Esophagus mucosa (tissue), 1 donor: Measurements from ENCODE around the gene SPIB. TPM values are rescaled to one million over a fixed set of nuclear protein-coding genes. Genes with fewer than 3 reads are reported as not detected.
A peak's percentile ranks its signal among the peaks of the same experiment; 100 is the strongest.

Source experiments
- ATAC-seq: fragments of 200-7000 bp; cut with Tn5 transposase; one replicate; pipeline ENCODE4 v1.9.1; 2020
- total RNA-seq: library from RNA; stranded (reverse); gene quantifications from one replicate; pipeline ENCODE4 v1.2.4, GENCODE V29; 2023
- donor health status: DM: yes; HTN: yes; CAD: no.

The SPIB gene
- total RNA-seq, 1 donor from 2014 or later = 0.44 TPM

DNA sequence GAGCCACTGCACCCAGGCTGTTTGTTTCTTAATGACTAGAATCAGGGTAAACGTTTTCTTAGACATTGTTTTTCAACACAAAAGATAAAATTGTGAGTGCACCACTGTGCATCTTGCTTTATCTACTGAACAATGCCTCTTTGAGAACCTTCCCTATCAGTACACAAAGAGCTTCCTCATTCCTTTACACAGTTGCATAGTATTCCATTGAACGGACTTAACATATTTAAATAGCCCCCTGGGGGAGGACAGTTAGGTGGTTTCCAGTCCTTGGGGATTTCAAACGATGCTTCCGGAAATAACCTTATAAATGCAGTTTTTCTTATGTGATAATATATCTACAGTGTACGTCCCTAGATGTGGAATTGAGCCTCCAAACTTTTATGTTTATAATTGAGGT, 26.0 kb upstream of the SPIB start:
- no peak for ATAC-seq

DNA sequence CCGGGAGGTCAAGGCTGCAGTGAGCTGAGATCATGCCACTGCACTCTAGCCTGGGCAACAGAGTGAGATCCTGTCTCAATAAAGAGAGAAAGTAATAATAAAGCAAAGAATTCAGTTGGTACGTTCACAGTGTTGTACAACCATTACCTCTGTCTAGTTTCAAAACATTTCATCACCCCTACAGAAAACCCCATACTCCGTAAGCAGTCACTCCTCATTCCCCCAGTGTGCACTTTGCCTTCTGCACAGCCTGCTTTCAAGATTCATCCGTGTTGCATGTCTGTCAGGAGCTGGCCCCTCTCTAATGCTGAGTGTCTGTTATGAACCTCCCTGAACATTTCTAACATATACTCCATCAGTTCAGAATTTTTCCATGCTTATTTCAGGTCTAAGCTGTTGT, 25.1 kb upstream of the SPIB start:
- no peak for ATAC-seq

DNA sequence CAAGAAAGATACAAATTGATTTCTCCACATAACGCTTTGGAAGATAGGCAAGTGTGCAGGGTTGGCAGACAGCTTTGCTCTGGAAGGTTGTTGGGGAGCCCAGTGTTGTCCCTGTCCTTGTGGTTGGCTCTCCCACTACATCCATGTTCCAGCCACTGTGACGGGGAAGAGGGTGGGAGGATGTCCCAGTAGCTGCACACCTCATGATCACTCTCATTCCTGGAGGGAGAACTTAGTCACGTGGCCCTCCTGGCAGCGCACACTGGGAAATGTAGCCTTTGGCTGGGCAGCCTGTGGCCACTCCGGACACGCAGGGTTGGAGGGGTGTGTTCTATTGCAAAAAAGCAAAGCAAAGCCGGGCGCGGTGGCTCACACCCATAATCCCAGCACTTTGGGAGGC, 24.7 kb upstream of the SPIB start:
- ATAC-seq = no peak

DNA sequence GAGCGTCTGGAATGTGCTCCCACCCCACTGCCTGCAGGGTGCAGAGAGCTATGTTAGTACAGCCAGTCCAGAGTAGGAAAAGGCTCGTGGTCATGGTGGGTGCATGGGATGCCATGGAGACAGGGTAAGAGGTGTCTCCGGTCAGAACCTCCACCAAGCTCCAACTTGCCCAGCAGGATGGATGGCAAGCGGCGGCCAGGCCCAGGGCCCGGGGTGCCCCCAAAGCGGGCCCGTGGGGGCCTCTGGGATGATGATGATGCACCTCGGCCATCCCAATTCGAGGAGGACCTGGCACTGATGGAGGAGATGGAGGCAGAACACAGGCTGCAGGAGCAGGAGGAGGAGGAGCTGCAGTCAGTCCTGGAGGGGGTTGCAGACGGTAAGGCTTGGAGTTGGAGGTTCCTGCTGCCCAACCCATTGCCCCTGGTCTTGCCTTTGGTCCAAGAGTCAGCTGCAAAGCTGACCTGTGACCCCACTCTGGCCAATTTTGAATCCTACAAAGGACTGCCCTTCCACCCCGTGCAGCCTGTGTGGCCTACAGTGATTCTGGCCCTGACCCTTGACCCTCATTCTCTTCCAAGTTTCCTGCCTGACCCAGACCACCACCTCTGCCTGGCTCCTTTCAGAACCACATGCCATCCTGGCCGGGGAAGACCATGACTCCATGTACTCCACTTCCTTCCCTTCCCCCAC, 19.9 kb upstream of the SPIB start:
- ATAC-seq = no peak

DNA sequence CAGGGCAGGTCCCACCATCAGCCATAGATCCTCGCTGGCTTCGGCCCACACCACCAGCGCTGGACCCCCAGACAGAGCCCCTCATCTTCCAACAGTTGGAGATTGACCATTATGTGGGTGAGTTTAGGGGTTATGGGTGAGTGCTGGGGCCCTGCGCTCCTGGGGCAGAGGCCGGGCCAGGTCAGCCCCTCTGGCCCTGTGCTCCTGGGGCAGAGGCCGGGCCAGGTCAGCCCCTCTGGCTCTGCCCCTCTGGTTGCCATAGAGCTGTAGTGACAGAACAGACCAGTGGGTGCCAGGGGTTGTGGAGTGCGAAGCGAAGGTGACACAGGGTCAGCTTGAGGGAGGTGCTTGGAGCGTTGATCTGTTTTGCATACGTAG, 19.4 kb upstream of the SPIB start:
- peak; percentile 27 for ATAC-seq

DNA sequence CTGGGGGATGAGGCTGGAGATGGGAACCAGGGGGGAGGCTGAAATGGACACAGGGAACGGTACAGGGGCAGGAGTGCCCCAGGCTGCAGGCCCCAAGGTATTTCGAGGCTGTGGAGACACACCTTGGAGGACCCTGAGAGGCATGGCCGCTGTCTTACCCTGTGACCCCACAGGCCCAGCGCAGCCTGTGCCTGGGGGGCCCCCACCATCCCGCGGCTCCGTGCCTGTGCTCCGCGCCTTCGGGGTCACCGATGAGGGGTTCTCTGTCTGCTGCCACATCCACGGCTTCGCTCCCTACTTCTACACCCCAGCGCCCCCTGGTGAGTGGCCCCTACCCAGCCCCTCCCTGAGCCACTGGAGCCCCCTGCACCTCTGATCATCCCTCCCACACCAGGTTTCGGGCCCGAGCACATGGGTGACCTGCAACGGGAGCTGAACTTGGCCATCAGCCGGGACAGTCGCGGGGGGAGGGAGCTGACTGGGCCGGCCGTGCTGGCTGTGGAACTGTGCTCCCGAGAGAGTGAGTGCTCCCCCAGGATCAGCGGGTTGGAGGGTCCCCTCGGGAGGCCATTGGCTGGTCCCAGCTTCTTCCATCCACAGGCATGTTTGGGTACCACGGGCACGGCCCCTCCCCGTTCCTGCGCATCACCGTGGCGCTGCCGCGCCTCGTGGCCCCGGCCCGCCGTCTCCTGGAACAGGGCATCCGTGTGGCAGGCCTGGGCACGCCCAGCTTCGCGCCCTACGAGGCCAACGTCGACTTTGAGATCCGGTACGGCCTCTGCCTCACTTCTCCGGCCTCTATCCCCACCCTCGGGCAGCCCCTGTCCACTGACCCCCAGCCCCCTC, 16.9 kb upstream of the SPIB start:
- no peak for ATAC-seq

DNA sequence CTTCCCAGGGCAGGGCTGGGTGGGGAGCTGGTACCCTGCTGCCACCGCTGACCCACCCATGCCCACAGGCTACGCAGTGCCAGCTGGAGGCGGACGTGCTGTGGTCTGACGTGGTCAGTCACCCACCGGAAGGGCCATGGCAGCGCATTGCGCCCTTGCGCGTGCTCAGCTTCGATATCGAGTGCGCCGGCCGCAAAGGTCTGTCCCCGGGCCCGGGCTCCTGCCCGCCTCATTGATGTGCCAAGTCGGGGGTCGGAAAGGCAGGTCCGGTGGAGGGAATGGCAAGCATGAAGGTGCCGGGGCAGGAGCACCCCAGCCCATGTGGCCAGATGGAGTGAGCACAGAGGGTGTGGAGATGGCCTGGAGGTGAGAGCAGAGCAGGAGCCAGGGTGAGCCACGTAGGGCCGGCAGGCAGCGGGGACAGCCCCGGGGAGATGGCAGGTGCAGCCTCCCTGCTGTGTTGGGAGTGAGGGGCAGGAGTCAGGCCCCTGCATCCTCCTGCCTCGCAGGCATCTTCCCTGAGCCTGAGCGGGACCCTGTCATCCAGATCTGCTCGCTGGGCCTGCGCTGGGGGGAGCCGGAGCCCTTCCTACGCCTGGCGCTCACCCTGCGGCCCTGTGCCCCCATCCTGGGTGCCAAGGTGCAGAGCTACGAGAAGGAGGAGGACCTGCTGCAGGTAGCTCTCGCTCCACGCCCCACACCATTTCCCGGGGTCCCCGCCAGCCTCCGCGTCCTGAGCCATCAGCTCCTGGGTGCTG, 16.0 kb upstream of the SPIB start:
- ATAC-seq = peak; percentile 17

DNA sequence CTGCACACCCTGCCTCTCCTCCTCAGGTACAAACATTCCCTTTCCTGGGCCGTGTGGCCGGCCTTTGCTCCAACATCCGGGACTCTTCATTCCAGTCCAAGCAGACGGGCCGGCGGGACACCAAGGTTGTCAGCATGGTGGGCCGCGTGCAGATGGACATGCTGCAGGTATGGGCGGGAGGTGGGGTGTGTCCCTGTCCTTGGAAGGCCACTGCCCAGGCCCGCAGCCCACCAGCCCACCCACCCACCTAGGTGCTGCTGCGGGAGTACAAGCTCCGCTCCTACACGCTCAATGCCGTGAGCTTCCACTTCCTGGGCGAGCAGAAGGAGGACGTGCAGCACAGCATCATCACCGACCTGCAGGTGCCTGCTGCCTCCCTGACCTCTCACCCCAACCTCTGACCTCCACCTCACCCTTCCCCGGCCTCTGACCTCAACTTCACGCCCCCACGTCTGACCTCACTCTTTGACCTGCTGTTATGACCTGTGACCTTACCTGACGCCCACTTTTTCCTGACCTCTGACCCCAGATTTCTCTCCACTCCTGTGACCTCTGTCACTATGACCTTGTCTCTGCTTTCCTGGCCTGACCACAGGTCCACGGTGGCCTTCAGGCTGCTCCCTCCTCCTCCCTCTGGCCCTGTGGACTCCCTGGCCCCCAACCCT, 12.4 kb upstream of the SPIB start:
- no peak for ATAC-seq

DNA sequence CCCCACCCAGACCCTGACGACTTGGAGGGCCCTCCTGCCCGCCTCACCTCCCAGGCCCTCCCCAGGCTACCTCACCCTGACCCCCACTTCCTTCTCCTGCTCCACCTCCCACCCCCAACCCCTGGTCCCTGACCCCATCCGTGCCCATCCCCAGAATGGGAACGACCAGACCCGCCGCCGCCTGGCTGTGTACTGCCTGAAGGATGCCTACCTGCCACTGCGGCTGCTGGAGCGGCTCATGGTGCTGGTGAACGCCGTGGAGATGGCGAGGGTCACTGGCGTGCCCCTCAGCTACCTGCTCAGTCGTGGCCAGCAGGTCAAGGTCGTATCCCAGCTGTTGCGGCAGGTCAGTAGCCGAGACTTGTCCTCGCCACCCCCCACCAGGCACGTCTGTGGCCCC, 11.9 kb upstream of the SPIB start:
- ATAC-seq = no peak

DNA sequence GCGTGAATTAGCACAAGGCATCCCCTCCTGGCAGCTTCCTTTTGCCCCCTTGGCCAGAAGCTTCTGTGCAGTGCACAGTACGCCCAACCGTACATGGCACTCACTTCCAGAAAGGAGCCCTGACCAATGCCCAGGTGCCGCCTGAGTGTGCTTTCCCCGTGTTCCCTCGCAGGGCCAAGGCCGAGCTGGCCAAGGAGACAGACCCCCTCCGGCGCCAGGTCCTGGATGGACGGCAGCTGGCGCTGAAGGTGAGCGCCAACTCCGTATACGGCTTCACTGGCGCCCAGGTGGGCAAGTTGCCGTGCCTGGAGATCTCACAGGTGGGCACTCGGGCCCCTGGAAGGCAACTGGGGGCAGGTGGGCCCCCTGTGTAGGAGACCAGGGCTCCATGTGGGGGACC, 9.4 kb upstream of the SPIB start:
- no peak for ATAC-seq

DNA sequence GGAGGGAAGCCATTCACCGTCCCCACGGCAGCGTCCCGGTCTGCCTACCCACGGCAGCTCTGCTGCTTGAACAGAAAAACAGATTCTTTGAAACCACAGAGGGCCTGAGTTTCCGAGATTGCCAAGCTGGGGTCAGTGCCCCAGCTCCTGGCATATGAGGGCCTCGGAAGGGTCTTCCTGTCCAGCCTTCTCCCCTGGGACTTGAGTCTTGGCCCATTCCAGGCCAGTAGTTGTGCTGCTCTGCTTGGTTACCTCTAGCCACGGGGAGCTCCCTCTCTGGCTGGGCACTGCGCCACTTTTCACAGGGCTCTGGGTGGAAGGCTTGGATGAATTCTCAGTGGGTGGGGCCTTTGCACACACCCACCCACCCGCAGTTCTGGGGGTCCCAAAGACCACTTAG, 8.6 kb upstream of the SPIB start:
- no peak for ATAC-seq

DNA sequence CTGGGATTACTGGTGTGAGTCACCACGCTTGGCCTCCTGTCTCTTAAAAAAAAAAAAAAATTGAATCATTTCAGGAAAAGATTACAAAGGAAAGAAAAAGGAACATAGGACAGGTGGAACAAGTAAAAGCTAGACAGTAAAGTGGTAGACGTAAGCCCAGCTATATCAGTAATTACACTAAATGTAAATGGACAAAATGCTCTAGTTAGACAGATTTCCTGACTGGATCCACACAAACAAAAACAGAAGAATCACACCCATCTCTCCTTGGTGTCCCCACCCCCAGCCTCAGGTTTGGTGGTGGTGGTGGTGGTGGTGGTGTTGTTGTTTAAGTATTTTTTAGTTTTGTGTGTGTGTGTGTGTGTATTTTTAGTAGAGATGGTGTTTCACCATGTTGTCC, 6.3 kb upstream of the SPIB start:
- no peak for ATAC-seq

DNA sequence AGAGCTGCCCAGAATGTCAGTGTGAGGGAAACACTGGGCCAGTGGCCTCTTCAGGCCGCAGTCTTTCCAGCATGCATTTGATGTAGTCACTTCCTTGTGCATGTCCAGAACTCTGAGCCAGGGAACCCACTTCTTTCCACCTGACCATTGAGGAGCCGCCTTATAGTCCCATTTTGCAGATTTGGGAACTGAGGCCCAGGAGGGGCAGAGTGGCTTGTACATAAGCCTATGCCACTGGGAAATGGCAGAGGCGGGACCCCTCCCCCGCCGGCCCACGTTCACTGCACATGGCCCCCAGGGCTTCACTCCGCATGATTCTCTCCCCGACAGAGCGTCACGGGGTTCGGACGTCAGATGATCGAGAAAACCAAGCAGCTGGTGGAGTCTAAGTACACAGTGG, 5.6 kb upstream of the SPIB start:
- ATAC-seq = no peak

DNA sequence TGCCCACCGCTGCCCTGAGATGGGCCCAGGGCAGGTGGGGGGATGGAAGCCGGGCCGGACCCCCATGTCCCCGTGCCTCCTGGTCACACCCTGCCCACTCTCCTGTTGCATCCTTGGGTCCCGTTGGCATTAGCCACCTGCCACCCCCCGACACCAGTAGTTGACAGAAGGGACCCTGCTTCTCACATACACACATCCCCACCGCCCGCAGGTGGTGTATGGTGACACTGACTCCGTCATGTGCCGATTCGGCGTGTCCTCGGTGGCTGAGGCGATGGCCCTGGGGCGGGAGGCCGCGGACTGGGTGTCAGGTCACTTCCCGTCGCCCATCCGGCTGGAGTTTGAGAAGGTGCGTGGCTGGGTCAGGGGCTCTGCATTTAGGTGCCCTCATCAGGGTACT, 5.2 kb upstream of the SPIB start:
- no peak for ATAC-seq

DNA sequence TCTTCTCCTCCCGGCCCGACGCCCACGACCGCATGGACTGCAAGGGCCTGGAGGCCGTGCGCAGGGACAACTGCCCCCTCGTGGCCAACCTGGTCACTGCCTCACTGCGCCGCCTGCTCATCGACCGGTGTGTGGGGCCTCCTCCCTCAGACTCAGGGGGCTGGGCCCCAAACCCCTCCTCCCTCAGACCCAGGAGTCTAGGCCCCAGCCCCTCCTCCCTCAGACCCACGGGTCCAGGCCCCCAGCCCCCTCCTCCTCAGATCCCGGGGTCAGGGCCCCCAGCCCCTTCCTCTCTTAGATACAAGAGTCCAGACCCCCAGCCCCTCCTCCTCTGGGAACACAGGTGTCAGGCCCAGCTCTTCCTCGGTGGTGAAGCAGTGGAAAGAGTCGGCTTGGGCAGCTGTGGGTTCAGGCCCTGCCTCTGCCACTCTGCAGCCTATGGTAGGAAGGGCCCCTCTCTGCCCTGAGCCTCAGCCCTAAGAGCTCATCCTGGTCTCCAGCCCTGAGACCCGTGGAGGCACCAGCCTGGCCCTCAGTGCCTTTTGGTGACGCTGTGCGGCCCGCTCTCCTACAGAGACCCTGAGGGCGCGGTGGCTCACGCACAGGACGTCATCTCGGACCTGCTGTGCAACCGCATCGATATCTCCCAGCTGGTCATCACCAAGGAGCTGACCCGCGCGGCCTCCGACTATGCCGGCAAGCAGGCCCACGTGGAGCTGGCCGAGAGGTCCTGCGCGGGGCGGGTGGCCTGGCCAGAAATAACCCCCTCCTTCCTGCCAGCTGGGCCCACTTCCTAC, 3.7 kb upstream of the SPIB start:
- ATAC-seq = peak; percentile 62

DNA sequence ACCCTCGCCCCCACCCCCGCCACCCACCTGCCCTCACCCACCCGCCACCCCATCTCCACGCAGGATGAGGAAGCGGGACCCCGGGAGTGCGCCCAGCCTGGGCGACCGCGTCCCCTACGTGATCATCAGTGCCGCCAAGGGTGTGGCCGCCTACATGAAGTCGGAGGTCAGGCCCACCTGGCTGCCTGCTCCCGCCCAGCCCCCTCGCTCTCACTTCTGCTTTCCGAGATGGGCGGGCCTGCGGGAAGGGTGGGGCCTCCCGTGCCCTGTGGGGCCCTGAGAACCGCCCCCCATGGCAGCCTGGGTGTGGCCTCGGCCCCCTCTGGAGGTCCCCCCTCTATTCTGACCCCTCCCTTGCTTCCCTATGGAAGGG, 3.1 kb upstream of the SPIB start:
- peak; percentile 55 for ATAC-seq

DNA sequence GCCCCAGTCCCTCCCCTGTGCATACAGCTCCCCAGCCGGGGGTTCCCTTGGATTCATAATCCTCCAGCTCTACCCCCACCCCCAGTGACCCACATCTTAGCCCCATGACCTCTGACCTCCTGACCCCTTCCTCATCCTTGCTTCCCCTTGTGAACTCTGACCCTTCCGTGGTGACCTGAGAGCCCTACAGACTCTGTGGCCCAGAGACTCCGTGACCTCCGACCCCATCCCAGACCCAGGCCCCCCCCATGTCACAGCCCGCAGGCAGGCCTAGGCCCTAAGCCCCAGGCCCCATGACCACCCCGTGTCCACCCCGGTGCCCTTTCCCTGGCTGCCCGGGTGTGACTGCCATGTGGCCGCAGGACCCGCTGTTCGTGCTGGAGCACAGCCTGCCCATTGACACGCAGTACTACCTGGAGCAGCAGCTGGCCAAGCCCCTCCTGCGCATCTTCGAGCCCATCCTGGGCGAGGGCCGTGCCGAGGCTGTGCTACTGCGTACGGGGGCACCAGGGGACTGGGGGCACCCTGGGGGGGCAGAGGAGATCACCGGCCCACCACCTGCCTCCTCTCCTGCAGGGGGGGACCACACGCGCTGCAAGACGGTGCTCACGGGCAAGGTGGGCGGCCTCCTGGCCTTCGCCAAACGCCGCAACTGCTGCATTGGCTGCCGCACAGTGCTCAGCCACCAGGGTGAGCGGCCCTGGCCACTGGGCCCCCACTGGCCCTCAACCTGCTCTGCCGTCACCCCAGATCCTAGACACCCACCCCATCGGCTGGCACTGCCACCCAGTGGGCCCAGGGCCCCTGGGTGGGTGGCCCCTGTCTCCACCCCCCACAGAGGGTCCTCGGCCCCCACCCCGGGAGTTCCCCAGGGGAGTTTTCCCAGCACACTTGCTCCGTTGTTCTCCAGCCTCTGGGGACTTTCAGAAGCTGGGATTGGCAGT, 2.4 kb upstream of the SPIB start:
- peak; percentile 5 for ATAC-seq

DNA sequence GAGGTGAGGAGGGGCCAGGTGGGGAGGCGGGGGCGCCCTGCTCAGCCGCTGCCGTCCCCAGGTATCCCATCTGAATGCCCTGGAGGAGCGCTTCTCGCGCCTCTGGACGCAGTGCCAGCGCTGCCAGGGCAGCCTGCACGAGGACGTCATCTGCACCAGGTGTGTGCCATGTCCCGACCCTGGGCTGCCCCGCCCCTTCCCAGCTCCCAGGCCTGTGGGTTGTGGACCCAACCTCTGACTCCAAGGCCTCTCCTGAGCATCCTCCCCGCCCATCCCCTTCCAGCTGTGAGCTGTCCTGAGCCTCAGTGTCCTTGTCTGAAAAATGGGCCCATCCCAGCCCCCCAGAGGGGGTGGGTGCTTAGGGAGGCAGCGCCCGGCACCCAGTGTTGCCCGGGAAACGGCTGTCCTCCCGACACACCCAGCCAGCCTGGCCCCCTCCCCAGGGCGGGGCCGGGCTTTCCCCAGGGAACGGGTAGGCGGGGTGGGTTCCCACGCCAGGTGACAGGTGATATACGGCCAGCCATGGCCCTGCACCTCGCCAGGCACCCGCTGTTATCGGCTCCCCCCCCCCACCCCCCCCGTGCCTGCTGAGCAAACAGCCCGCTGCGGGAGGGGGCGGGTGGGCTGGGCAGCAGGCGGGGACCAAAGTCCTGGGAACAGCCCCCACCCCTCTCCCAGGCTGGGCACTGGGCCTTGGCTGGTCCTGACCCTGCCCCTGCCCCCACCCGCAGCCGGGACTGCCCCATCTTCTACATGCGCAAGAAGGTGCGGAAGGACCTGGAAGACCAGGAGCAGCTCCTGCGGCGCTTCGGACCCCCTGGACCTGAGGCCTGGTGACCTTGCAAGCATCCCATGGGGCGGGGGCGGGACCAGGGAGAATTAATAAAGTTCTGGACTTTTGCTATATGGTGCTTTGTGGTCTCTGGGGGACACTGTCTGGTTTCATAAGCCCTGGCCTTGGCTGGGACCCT, 1.3 kb upstream of the SPIB start:
- ATAC-seq = no peak

DNA sequence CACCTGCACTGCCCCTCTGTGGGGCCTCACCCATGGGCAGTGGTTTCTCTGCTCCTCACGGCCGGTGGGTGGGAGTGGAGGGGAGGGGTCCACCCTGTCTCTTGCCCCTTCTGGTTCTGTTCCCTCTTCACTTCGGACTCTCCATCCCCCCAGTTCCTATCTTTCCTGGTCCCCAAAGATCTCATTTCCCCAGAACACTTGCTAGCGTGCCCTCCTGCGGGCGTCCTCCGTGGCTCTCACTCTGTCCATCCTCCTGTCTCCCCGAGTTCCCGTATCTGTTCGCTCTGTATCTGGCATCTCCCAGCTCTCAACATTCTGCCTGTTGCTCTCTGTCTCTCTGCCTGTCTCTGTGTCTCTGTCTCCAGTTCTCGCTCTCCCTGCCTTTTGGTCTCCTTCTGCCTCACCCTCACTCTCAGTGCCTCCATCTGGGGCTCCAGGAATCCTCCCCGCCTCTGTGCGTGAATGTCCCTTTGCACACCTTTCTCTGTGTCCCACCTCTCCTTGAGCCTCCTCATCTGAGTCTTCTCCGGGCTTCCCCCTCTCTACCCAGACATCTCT, 363 bp downstream of the SPIB start:
- ATAC-seq = no peak
